HG03457 (cell line): Measurements from ENCODE around the gene C1QTNF12.
"Not testable (repeated sequence)": the region's sequence is repeated elsewhere in the genome, so short reads cannot be mapped to it uniquely, and the experiment has no call there.

Source experiments
- ATAC-seq: cut with Tn5 transposase; IDR thresholded peaks from one replicate; pipeline ENCODE4 v1.9.1; 2021; ENCODE audit warnings: moderate number of reproducible peaks; ENCODE audit not compliant: unreplicated experiment

Gene C1QTNF12

GRCh38 chr1:1200876-1201810 is 45.4 kb downstream of the C1QTNF12 start:
- no peak for ATAC-seq

DNA sequence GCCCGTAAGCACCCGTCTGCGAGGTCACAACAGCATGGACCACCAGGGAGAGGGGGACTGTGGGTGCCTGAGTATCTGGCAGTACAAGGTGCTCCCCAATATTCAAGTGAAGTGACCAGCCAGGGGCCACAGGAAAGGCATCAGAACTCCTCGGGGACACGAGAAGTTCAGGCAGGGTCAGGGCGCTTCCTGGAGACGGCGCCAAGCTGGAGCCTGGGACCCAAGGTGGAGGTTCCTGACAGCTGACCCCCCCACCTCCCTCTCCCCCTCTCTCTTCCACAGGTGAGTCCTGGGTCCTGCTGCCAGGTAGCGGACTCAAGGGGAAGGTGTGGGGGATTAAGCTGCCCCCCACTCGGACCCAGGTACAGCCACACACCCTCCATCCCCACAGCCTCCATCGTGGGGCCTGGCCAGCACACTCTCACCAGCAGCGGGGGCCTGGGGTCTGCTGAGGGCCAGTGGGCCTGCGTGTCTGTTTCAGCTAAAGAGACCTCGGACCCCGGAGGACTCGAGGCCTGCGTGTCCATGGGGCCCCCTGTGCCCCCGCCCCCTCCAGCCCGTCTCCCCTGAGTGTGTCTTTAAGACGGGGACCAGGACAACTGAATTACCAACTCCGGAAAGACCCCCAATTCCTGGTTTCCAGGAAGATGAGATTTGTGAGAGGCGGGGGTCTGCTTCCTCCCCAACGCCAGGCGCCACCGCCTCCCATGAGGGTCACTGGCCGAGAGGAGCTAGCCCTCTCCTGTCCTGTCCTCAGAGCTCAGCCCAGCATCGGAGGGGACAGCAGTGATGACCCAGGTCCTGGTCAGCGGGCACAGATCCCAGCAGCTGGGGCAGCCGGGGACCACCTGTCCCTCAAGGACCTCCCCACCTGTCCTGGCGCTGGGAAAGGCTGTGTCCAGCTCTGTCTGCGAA is 46.3 kb downstream of the C1QTNF12 start:
- ATAC-seq = no peak

DNA sequence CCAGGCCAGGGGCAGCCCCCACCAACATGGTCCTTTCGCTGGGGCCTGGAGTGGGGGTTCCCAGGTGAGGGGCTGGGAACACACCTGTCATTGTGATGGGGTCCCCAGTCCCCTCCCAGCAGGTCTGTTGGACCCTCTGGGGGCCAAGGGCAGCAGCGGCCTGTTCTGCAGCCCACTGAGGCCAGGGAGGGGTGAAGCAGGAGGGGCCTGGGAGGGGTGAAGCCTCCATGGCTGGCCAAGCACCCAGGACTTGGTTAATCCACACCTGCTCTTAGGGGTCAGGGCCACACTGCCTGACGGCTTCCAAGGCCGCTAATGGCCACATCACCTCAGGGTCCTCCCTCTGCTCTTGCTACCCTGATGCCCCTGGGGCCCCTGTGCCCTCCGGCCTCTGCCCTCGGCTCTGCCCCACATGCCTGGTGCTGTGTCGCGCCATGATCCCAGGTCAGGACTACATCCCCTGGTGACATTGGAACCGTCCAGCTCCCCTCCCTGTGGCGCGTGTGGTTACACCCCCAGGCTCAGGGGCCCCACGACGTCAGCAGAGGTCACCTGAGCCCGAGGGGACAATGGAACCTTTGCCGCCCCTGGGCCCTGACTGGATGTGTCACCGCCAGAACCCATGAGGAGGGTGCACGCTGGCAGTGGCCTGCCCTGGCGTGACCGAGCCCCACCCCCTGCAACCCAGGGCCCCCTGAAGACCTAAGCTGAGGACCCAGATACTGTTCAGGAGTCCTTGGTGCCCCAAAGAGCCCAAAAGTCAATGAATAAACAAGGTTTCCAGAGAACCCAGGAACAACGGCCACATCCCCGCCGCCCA is 47.2 kb downstream of the C1QTNF12 start:
- ATAC-seq = no peak

GRCh38 chr1:1198423-1199140 is 47.9 kb downstream of the C1QTNF12 start:
- ATAC-seq = no peak

DNA sequence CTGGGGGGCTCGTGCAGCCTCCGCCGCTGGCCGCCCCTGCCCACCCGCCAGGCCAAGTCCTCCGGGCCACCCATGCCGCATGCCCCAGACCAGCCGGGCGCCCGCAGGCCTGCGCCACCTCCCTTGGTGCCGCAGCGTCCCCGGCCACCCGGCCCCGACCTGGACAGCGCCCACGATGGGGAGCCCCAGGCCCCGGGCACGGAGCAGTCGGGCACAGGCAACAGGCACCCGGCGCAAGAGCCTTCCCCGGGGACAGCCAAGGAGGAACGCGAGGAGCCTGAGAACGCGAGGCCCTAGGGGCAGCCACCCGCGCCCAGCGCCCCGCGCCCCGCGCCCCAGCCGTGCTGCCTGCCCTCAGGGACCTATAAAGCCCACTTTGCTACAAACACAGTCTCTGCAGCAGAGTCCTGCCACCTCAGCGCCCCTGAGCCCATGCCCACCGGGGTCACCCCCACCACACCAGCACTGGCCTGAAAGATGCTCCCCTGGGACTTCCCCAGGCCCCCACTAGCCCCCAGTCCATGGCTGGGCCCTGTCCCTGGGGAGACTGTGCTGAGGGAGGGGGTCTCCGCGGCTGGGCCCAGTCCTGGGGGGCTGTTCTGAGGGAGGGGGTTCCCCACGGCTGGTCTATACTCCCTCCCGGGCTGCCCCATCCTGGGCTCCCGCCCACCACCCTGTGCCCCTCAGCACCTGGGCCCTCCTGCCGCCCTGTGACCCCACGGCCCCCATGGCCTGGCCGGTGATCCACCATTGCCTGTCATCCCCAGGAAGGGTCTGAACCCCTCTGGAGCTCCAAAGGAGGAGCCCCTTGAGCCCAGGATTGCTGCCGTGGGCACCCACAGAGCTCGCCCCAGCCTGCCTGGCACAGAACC is 48.7 kb downstream of the C1QTNF12 start:
- ATAC-seq = no peak

- no peak for ATAC-seq
Observed at GRCh38 chr1:1197188-1197500, 49.4 kb downstream of the C1QTNF12 start.

DNA sequence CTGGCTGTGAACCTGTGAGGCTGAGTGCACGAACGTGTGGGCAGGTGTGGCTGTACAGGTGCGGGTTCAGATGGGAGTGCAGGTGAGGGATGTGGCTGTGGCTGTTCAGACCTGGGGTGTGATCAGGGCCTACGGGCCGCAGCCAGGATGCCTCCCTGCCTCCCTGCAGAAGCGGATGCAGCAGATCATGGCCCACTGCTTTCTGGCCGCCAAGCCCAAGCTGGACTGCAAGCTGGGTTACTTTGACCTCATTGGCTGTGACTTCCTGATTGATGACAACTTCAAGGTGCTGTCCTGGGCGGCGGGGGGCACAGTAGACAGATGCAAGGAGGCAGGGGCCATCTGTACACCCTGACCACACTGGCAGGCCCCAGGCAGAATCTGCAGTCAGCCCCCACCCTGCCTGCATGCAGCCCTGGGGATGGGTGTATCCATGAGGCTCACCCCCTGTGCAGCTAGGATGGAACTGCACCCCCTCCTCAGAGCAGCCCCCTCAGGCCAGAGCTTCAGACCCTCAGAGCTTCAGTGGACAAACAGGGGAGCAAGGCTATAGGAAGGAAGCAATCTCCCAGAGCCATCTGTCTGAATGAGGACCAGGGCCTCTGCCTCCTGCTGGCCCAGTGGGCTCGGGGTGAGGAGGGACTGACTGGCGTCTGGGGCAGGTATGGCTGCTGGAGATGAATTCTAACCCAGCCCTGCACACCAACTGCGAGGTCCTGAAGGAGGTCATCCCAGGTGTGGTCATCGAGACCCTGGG is 49.9 kb downstream of the C1QTNF12 start:
- ATAC-seq = no peak

- not testable (repeated sequence) for ATAC-seq
Observed at GRCh38 chr1:1195726-1196125, 50.8 kb downstream of the C1QTNF12 start.

GRCh38 chr1:1194723-1195122 is 51.8 kb downstream of the C1QTNF12 start:
- ATAC-seq = no peak
